GM12891 (cell line): Measurements from ENCODE around the gene ERMARD.
"Not testable (repeated sequence)": the region's sequence is repeated elsewhere in the genome, so short reads cannot be mapped to it uniquely, and the experiment has no call there.

Experiments used
- DNase-seq: peaks from one replicate; pipeline ENCODE4 v3.0.0; 2011; ENCODE audit warnings: low spot score; ENCODE audit not compliant: insufficient read length
- FAIRE-seq: peaks from 2 replicates; lab custom pipeline; 2011; peaks lifted over from hg19 to GRCh38; lab: Jason Lieb, UNC
- PAX5 ChIP-seq: IDR thresholded peaks from 2 replicates; pipeline ENCODE4 v1.6.1; 2011; ENCODE audit warnings: low read length, moderate library complexity, mild to moderate bottlenecking; ENCODE audit not compliant: insufficient read depth, severe bottlenecking
- POLR2A ChIP-seq: IDR thresholded peaks from 2 replicates; pipeline ENCODE4 v1.6.1; 2011; ENCODE audit warnings: low read depth, low read length, control low read depth
- POLR2AphosphoS5 ChIP-seq: IDR thresholded peaks from 2 replicates; pipeline ENCODE4 v1.6.1; 2011; ENCODE audit warnings: low read depth, low read length, control low read depth
- POU2F2 ChIP-seq: IDR thresholded peaks from 2 replicates; pipeline ENCODE4 v1.6.1; 2011; ENCODE audit warnings: low read depth, mild to moderate bottlenecking, control low read depth, low read length, moderate library complexity
- SPI1 ChIP-seq: IDR thresholded peaks from 2 replicates; pipeline ENCODE4 v1.6.1; 2011; ENCODE audit warnings: low read depth, low read length, control low read depth
- TAF1 ChIP-seq: IDR thresholded peaks from 2 replicates; pipeline ENCODE4 v1.6.1; 2011; ENCODE audit warnings: low read depth, low read length, control low read depth

Gene ERMARD

DNA sequence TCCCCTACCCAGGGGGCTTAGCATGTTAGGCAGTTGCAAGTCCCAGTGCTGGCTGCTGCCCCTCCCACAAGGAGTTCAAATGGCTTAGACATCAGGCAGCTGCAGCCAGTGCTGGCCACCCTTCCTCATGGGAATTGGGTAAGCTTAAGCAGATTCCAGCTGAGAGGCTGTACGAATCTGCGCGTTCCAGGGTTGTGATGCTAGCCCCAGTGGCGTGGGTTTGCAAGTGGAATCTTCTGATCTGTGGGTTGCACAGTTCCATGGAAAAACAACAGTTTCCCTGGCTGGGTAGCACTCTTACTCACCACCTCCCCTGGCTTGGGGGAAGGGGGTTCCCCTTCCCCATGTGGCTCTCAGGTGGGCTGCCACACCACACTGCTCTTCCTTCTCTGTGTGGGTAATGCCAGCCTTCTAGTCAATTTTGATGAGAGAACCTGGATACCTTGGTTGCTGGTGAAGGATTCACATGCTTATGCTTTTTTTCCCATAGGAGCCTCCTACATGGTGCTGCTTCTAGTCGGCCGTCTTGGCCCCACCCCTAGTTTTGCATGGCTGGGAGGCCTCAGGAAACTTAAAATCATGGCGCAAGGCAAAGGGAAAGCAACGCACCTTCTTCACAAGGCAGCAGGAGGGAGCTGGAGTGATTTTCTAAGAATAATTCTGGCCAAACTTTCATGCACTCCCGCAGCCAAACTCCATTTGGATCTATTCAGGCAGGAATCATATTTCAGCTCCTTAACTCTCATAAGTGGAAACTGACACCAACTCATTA, 13.0 kb upstream of the ERMARD start:
- no peak for DNase-seq
- no peak for TF ChIP-seq POU2F2
- TF ChIP-seq PAX5 = no peak
- no peak for TF ChIP-seq POLR2AphosphoS5
- TF ChIP-seq POLR2A = no peak
- TF ChIP-seq TAF1 = no peak
- TF ChIP-seq SPI1 = no peak
- no peak for FAIRE-seq

DNA sequence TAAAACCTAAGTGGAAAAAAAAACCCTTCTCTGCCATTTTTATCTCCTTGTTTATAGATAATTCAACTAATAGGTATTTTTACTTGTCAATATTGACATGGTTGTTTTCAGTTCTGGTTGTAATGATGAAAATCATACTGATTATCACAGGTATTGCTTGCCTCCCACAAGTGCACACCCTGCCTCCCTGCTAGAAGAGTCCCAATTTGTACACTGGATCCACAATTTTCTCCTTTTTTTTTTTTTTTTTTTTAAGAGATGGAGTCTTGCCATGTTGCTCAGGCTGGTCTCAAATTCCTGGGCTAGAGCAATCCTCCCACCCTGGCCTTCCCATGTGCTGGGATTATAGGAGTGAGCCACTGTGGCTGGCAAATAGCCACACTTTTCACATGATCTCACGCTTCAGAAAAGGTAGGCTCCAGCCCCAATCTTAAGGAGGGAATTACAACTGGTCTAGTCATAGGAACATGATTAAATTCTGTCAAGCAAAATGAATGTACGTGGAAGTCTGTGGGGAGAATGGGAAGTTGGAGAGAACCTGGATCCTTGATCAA, 12.4 kb upstream of the ERMARD start:
- TF ChIP-seq POLR2AphosphoS5 (no peak), PAX5 (no peak), SPI1 (no peak), TAF1 (no peak), POU2F2 (no peak), POLR2A (no peak)
- DNase-seq (no peak), FAIRE-seq (no peak)

DNA sequence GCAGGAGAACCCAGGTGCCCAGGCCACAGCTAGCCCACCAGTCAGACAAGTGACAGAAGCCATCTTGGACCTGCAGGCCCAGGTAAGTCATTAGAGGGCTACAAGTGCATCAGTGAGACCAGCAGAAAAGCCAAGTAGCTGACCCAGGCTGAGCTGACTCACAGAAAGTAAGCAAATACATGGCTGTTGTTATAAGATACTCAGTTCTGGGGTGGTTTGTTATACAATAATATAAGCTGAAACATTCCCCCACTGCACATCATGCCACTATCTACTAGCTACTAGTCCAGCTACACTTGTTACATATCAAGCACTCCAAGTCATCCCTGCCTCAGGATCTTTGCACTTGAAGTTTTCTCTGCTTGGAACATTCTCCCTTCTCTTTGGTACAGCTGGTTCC, 10.1 kb upstream of the ERMARD start:
- TF ChIP-seq PAX5 (no peak), POLR2AphosphoS5 (no peak), POLR2A (no peak), POU2F2 (no peak), SPI1 (no peak), TAF1 (no peak)
- DNase-seq (no peak), FAIRE-seq (no peak)

DNA sequence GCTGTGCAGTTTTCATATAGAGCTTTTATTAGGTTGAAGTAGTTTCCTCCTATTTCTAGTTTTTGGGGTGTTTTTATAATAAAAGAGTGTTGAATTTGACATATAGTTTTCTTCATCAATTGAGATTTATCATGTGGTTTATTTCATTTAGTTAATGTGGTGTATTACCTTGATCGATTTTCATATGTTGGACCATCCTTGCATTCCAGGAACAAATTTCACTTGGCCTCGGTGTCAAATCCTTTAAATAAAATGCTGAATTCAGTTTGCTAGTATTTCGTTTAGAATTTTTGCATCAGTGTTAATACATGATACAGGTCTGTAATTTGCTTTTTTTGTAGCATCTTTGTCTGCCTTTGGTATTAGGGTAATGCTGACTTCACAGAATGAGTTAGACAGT, 6.0 kb upstream of the ERMARD start:
- DNase-seq (no peak), FAIRE-seq (no peak)
- TF ChIP-seq SPI1 (no peak), POLR2A (no peak), POU2F2 (no peak), TAF1 (no peak), PAX5 (no peak), POLR2AphosphoS5 (no peak)

DNA sequence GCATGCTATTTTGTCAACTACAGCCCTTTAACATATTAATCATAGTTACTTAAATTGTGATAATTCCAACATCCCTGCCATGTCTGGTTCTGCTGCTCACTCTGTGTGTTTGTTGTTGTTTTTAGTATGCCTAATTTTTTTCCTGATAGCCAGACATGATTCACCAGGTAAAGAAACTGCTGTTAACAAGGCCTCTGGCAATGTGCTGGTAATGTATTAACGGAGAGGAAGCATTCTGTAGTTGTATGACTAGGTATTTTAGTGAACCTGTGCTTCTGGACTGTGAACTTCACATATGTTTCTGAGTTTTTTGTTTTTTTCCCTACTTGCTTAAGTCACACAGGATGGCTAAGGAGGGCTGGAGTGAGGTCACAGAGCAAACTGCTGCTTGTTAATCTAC, 4.9 kb upstream of the ERMARD start:
- FAIRE-seq (no peak), DNase-seq (no peak)
- TF ChIP-seq POLR2AphosphoS5 (no peak), TAF1 (no peak), SPI1 (no peak), POLR2A (no peak), POU2F2 (no peak), PAX5 (no peak)

DNA sequence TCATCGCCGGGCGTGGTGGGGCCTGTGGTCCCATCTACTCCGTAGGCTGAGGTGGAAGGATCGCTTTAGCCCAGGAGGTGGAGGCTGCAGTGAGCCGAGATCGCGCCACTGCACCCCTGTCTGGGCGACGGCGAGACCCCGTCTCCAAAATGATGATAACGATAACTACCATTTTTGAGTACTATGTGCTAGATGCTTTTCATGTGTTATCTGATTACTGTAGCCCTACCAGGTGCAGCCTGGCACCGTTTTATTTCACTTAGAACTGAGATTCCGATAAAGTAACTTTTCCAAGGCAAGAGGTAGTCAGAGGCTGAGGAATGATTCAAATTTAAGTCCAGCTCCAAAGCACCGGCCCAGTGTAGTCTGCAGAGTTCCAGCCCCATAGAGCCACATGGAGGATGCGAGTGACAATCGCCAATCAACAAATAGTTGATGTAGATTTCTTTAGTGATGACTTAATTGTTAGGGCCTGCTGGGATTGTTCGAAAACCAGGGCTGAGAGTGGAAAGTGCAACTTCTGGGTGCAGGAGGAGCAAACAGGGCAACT, 727 bp downstream of the ERMARD start:
- FAIRE-seq = no peak

DNA sequence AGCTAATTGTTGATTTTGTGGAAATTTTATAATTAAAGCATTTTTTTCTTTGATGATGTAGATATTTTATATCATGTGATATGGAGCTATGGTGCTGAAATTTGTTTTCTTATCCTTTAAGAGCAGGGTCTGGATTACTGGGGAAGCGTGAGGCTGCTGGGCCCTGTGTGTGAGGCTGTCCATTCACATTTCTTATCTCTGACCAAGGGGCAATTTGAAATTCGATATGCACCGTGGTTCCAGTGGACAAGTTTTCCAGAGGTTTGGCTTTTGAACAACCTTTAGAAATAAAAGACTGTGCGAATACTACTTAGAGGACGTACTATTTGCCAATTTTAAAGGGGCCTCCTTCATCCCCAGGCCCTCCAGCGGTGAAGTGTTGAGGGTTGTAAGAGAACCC, 3.7 kb downstream of the ERMARD start:
- FAIRE-seq = no peak

More for the DNA sequence above, 727 bp downstream of the ERMARD start:
- TF ChIP-seq PAX5 = no peak
- no peak; the same call in 1 of the 2 replicates for TF ChIP-seq POLR2A
- TF ChIP-seq POU2F2 = no peak
- TF ChIP-seq TAF1 = no peak
- no peak for TF ChIP-seq SPI1
- TF ChIP-seq POLR2AphosphoS5 = no peak
- no peak for DNase-seq

DNA sequence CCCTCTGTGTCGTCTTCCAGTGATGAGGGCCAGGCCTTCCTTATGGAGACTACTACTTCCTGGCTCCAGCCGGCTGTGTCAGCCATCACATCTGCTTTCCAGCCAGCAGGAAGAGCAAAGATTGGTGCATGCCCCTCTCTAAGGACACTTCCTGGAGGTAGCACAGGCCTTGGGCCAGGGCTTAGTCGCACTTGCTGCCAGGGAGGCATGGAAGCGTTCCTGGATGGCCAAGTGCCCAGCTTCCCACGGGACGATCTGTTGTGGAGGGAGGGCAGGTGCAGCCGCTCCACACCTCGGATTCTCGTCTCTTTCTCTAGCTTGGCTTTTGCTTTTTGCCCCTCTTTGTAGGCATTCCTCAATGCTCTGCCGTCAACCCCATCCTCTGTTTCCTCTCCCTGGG, 11.9 kb downstream of the ERMARD start:
- no peak for TF ChIP-seq POU2F2
- TF ChIP-seq SPI1 = no peak
- no peak for TF ChIP-seq POLR2A
- no peak for TF ChIP-seq PAX5
- no peak for TF ChIP-seq TAF1
- no peak for TF ChIP-seq POLR2AphosphoS5
- DNase-seq (no peak), FAIRE-seq (no peak)

More for the DNA sequence above, 3.7 kb downstream of the ERMARD start:
- DNase-seq = no peak
- no peak for TF ChIP-seq SPI1

DNA sequence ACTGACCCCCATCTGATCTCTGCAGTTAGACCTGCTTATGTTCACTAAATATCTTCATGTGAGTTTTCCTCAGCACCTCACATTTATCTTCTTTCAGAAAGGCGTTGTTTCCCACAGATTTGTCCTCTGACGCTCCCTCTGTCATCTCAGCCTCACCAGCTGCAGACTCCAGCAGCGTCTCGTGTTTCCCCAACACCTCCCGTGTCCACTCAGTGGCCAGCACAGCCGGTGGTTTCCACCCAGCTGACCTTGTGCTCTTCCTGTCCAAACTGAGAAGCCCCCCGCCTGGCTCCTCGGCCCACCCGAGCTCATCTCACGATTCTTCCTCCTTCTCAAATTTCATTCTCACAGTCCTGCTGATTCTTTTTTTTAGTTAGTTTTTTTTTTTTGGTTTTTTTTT, 12.5 kb downstream of the ERMARD start:
- DNase-seq (no peak), FAIRE-seq (no peak)
- TF ChIP-seq PAX5 (no peak), POU2F2 (no peak), SPI1 (no peak)

DNA sequence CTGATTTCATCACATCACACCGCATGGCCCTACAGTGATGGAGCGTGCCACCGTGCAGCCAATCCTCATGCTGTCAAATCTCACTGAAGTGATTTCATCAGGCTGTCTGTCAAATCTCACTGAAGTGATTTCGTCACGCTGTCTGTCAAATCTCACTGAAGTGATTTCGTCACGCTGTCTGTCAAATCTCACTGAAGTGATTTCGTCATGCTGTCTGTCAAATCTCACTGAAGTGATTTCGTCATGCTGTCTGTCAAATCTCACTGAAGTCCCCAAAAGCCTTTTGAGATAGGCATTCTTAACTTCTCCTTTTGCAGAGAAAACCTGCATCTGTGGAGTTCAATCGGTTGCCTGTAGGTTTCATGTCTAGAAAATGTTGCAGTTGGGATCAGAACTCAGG, 14.4 kb downstream of the ERMARD start:
- FAIRE-seq = peak; percentile 75
- not testable (repeated sequence) for DNase-seq

DNA sequence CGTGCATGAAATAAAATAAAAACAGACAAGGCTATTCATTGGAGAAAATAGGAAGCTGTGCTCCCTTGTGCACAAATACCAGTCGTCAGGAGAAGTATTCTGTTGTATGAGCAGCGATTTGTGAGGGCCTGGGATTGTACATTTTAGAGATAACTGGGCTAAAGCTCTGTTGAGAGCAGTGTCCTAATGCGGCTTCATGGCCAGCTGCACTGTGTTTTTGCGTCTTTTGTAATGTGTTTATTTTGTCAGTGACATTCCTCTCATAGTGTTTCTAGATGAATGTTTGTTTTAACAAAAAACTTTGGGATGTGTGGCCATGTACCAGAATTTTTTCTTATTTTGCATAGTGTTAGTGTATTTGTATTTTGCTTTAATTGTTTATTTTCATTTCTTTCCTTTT, 14.8 kb downstream of the ERMARD start:
- TF ChIP-seq POLR2AphosphoS5 (no peak), SPI1 (no peak), POU2F2 (no peak)
- DNase-seq (no peak), FAIRE-seq (no peak)
